Tibial nerve (tissue), 3 donors: ENCODE results near the gene HSF5.

Experiments used
- CTCF ChIP-seq, 5 experiments: fragments of 200-600 bp in 3 of 5; fragments of 450-650 bp in 2 of 5; sonication (generic) in 3 of 5; IDR thresholded peaks; one replicate each; pipeline ENCODE4 v1.5.1; 2016 to 2019; ENCODE audit warnings: antibody characterized with exemption in 5 of 5, mild to moderate bottlenecking in 3 of 5, moderate library complexity in 2 of 5
- POLR2A ChIP-seq, 2 donors: fragments of 450-650 bp; IDR thresholded peaks; one replicate each; pipeline ENCODE4 v1.6.1; 2017; ENCODE audit warnings: antibody characterized with exemption in 2 of 2, mild to moderate bottlenecking in 2 of 2, moderate library complexity in 2 of 2

- no peak for TF ChIP-seq CTCF (IDR thresholded peaks at IDR 0.05)
- TF ChIP-seq POLR2A (IDR thresholded peaks at IDR 0.05) = no peak
Measured at GRCh38 chr17:58537266-58537665, 49.1 kb upstream of the HSF5 start.
